PC-3 (cell line): Measurements from ENCODE around the gene SYNE1. TPM values are rescaled to one million over a fixed set of nuclear protein-coding genes. Genes with fewer than 3 reads are reported as not detected.

ENCODE experiments used
- ATAC-seq: fragments of 200-7000 bp; cut with Tn5 transposase; 2 replicates; pipeline ENCODE4 v1.9.1; 2020; ENCODE audit warnings: mild to moderate bottlenecking, moderate library complexity
- BruUV-seq: library from RNA; stranded (reverse); fragments of 400-500 nt; replicated peaks from 2 replicates; lab custom pipeline; 2021; lab: Mats Ljungman, UMichigan
- CTCF ChIA-PET: fragments of 300-600 bp; sonication (Branson Sonifier 250); formaldehyde crosslinking; loops from one replicate; lab custom pipeline; 2022; ENCODE audit warnings: antibody characterized with exemption; lab: Charles Lee
- POLR2A ChIA-PET: fragments of 300-600 bp; sonication (Branson Sonifier 250); formaldehyde crosslinking; loops from one replicate; lab custom pipeline; 2022; ENCODE audit warnings: antibody characterized with exemption; ENCODE audit not compliant: unreplicated experiment; lab: Charles Lee
- DNase-seq: peaks from one replicate; pipeline ENCODE4 v3.0.0-alpha.2; 2015
- H2AFZ ChIP-seq: fragments of 300-600 bp; sonication (generic); 2 replicates; pipeline ENCODE4 v1.6.0; 2016; ENCODE audit warnings: antibody characterized with exemption, low read length
- H3F3A ChIP-seq: fragments of 300-600 bp; sonication (generic); one replicate; pipeline ENCODE4 v1.6.0; 2017; ENCODE audit warnings: antibody characterized with exemption, low read length, control low read depth, mild to moderate bottlenecking; ENCODE audit not compliant: unreplicated experiment
- H3K27ac ChIP-seq: fragments of 300-600 bp; sonication (generic); 2 replicates; pipeline ENCODE4 v1.5.1; 2016; ENCODE audit warnings: mild to moderate bottlenecking, low read length
- H3K27me3 ChIP-seq: fragments of 300-600 bp; sonication (generic); 2 replicates; pipeline ENCODE4 v1.6.1; 2016; ENCODE audit warnings: low read length, mixed read lengths
- H3K36me3 ChIP-seq: fragments of 300-600 bp; sonication (generic); 2 replicates; pipeline ENCODE4 v1.6.1; 2016; ENCODE audit warnings: low read depth, mixed run types, low read length, mixed read lengths
- H3K4me1 ChIP-seq: fragments of 300-600 bp; sonication (generic); 2 replicates; pipeline ENCODE4 v1.5.1; 2016; ENCODE audit warnings: low read length; ENCODE audit not compliant: insufficient read depth
- H3K4me2 ChIP-seq: fragments of 300-600 bp; sonication (generic); 2 replicates; pipeline ENCODE4 v1.6.0; 2016; ENCODE audit warnings: low read length
- H3K4me3 ChIP-seq: fragments of 300-600 bp; sonication (generic); 2 replicates; pipeline ENCODE4 v1.5.1; 2016; ENCODE audit warnings: mild to moderate bottlenecking, low read length, mixed read lengths
- H3K79me2 ChIP-seq: fragments of 300-600 bp; sonication (generic); 2 replicates; pipeline ENCODE4 v1.6.1; 2017; ENCODE audit warnings: low read length, mixed read lengths
- H3K9ac ChIP-seq: fragments of 300-600 bp; sonication (generic); 2 replicates; pipeline ENCODE4 v1.6.0; 2016; ENCODE audit warnings: mild to moderate bottlenecking, low read length
- H3K9me2 ChIP-seq: fragments of 300-600 bp; sonication (generic); replicated peaks from 2 replicates; pipeline ENCODE4 v1.6.1; 2016; ENCODE audit warnings: mixed run types, low read length, mixed read lengths
- H3K9me3 ChIP-seq: fragments of 300-600 bp; sonication (generic); 2 replicates; pipeline ENCODE4 v1.6.1; 2016; ENCODE audit warnings: low read length, mixed read lengths
- H4K20me1 ChIP-seq: fragments of 300-600 bp; sonication (generic); 2 replicates; pipeline ENCODE4 v1.6.1; 2016; ENCODE audit warnings: low read length, mixed read lengths
- CTCF ChIP-seq: fragments of 300-600 bp; sonication (generic); conservative IDR thresholded peaks from 2 replicates; pipeline ENCODE4 v1.5.1; 2017; ENCODE audit warnings: antibody characterized with exemption, low read depth, mild to moderate bottlenecking, low read length
- EZH2 ChIP-seq: fragments of 300-600 bp; sonication (generic); IDR thresholded peaks from one replicate; pipeline ENCODE4 v1.6.1; 2017; ENCODE audit warnings: antibody characterized with exemption, mild to moderate bottlenecking, low read length; ENCODE audit not compliant: unreplicated experiment
- EZH2phosphoT487 ChIP-seq: fragments of 300-600 bp; sonication (generic); IDR thresholded peaks from 2 replicates; pipeline ENCODE4 v1.6.1; 2018; ENCODE audit warnings: mild to moderate bottlenecking, antibody characterized with exemption, low read length, borderline replicate concordance
- intact Hi-C: fragments of 100-400 bp; cut with micrococcal nuclease; formaldehyde crosslinking; loops from 2 replicates; pipeline ENCODE4 v1.9.0; 2023
- total RNA-seq: library from RNA; depleted of rRNA; stranded (reverse); fragments of >200 nt; gene quantifications from 2 replicates; pipeline ENCODE4 v1.2.3, GENCODE V29; 2014

The SYNE1 gene
- total RNA-seq, 1 experiment from 2014 or later, result 16.7 TPM

- Histone ChIP-seq H3K27ac (no peak overlapping the region), H4K20me1 (no peaks in the 10 kb centered on the region), H3K4me2 (no peak overlapping the region), H3K4me1 (no peaks in the 10 kb centered on the region), H2AFZ (no peak overlapping the region), H3K9me2 (no peaks in the 10 kb centered on the region), H3K4me3 (no peak overlapping the region), H3K9ac (no peak overlapping the region), H3K36me3 (no peaks in the 10 kb centered on the region), H3K27me3 (peaks cover 56% of the 10 kb centered on the region), H3K79me2 (no peaks in the 10 kb centered on the region), H3K9me3 (no peaks in the 10 kb centered on the region), H3F3A (no peaks in the 10 kb centered on the region)
- ChIA-PET CTCF (no interaction called here), POLR2A (no interaction called here)
- TF ChIP-seq CTCF (no peak), EZH2 (no peak), EZH2phosphoT487 (no peak)
- DNase-seq, result no peak
- ATAC-seq, result no peak
- intact Hi-C loops, result no loop called here
- BruUV-seq, result no TSS peak
Observed at GRCh38 chr6:152634773-152635172, 2.4 kb downstream of the SYNE1 start.

GRCh38 chr6:152632121-152632782 is 4.9 kb downstream of the SYNE1 start:
- CTCF ChIA-PET, result no interaction called here
- DNase-seq (no peak), ATAC-seq (no peak)
- no peaks in the 10 kb centered on the region for H3K4me1 ChIP-seq
- TF ChIP-seq EZH2phosphoT487 (no peak), EZH2 (no peak), CTCF (no peak)
- no peak overlapping the region for H3K9ac ChIP-seq
- no peaks in the 10 kb centered on the region for H3F3A ChIP-seq
- H3K36me3 ChIP-seq, result no peaks in the 10 kb centered on the region
- BruUV-seq, result no TSS peak
- intact Hi-C loops, result no loop called here
- peaks cover 55% of the 10 kb centered on the region for H3K27me3 ChIP-seq
- H3K4me2 ChIP-seq, result no peak overlapping the region
- H2AFZ ChIP-seq, result no peak overlapping the region
- H3K9me2 ChIP-seq, result no peaks in the 10 kb centered on the region
- no peaks in the 10 kb centered on the region for H3K9me3 ChIP-seq
- H3K27ac ChIP-seq, result no peak overlapping the region
- H3K79me2 ChIP-seq, result no peaks in the 10 kb centered on the region
- no peak overlapping the region for H3K4me3 ChIP-seq
- H4K20me1 ChIP-seq, result no peaks in the 10 kb centered on the region
- POLR2A ChIA-PET, result no interaction called here

GRCh38 chr6:152631376-152631775 is 5.8 kb downstream of the SYNE1 start:
- no peak overlapping the region for H3K9ac ChIP-seq
- no peaks in the 10 kb centered on the region for H3K4me1 ChIP-seq
- H3F3A ChIP-seq, result no peaks in the 10 kb centered on the region
- no peak overlapping the region for H3K4me2 ChIP-seq
- intact Hi-C loops, result no loop called here
- CTCF ChIA-PET, result no interaction called here
- no peak overlapping the region for H3K27ac ChIP-seq
- no peaks in the 10 kb centered on the region for H3K9me2 ChIP-seq
- DNase-seq (no peak), ATAC-seq (no peak)
- no TSS peak for BruUV-seq
- no peaks in the 10 kb centered on the region for H4K20me1 ChIP-seq
- no peaks in the 10 kb centered on the region for H3K9me3 ChIP-seq
- H2AFZ ChIP-seq, result no peak overlapping the region
- H3K79me2 ChIP-seq, result no peaks in the 10 kb centered on the region
- no peak overlapping the region for H3K4me3 ChIP-seq
- TF ChIP-seq EZH2phosphoT487 (no peak), CTCF (no peak), EZH2 (no peak)
- POLR2A ChIA-PET, result no interaction called here
- peaks cover 53% of the 10 kb centered on the region for H3K27me3 ChIP-seq
- no peaks in the 10 kb centered on the region for H3K36me3 ChIP-seq
